ENCODE data around the gene BANF1. TPM values are rescaled to one million over a fixed set of nuclear protein-coding genes. Genes with fewer than 3 reads are reported as not detected.
A peak's percentile ranks its signal among the peaks of the same experiment; 100 is the strongest.
"Not testable (repeated sequence)": the region's sequence is repeated elsewhere in the genome, so short reads cannot be mapped to it uniquely, and the experiment has no call there.

The BANF1 gene
- total RNA-seq, 1 experiment from 2014 or later: 386 TPM

DNA sequence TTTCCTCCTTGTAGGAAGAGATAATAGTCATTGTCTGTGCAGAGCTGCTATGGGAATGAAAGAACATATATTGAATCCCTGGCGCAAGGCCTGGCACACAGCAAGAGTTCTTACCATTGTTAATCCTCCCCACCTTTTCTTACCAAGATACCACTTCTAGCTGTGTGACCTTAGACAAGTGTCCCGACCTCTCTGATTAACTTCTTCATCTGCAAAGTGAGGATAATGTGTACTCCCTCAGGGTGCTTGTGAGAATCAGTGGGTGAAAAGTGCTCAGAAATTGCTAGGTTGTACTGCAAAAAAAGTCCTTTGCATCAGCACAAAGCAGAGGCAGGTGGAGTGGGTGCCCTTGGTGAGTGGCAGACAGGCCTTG is 5.8 kb downstream of the BANF1 start:
- H3K79me2 ChIP-seq (ENCODE audit: low read depth): peaks cover 19% of the 10 kb centered on the region
- H2AFZ ChIP-seq: no peak overlapping the region
- no peaks in the 10 kb centered on the region for H3K9me3 ChIP-seq (ENCODE audit: insufficient read depth, low read depth)
- ChIA-PET POLR2A (ENCODE audit: unreplicated experiment) (no interaction called here), CTCF (interaction anchor here (1.1 kb wide), 1 partner anchor 14 kb away, joined by 3 read pairs; no protein-coding TSS in a partner anchor)
- 0 out of 2 replicates have a peak overlapping the region, but pooled peaks have one; percentile 18 for H3K4me2 ChIP-seq
- no peak overlapping the region for H3K27ac ChIP-seq
- no peaks in the 10 kb centered on the region for H3K9me2 ChIP-seq (ENCODE audit: insufficient read depth)
- TF ChIP-seq EZH2 (IDR thresholded peaks at IDR 0.05; ENCODE audit: low read depth): no peak
- TF ChIP-seq, protein P1, sequence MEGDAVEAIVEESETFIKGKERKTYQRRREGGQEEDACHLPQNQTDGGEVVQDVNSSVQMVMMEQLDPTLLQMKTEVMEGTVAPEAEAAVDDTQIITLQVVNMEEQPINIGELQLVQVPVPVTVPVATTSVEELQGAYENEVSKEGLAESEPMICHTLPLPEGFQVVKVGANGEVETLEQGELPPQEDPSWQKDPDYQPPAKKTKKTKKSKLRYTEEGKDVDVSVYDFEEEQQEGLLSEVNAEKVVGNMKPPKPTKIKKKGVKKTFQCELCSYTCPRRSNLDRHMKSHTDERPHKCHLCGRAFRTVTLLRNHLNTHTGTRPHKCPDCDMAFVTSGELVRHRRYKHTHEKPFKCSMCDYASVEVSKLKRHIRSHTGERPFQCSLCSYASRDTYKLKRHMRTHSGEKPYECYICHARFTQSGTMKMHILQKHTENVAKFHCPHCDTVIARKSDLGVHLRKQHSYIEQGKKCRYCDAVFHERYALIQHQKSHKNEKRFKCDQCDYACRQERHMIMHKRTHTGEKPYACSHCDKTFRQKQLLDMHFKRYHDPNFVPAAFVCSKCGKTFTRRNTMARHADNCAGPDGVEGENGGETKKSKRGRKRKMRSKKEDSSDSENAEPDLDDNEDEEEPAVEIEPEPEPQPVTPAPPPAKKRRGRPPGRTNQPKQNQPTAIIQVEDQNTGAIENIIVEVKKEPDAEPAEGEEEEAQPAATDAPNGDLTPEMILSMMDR (conservative IDR thresholded peaks at IDR 0.05): no peak
- peaks cover 38% of the 10 kb centered on the region for H3K4me1 ChIP-seq (replicated peaks; ENCODE audit: insufficient read depth)
- H4K20me1 ChIP-seq (ENCODE audit: insufficient read depth): no peaks in the 10 kb centered on the region
- intact Hi-C loops (cut with micrococcal nuclease; ENCODE audit: unreplicated experiment): no loop called here
- H3K4me3 ChIP-seq: no peak overlapping the region
- no peak for DNase-seq
- no peaks in the 10 kb centered on the region for H3K27me3 ChIP-seq (ENCODE audit: insufficient read depth, low read depth)
- no TSS peak for BruUV-seq (replicated peaks)
- peaks cover 12% of the 10 kb centered on the region; the same call in 1 of the 2 replicates for H3K36me3 ChIP-seq (ENCODE audit: low read depth)
- H3F3A ChIP-seq (ENCODE audit: insufficient read depth, low read depth): peaks cover 68% of the 10 kb centered on the region

DNA sequence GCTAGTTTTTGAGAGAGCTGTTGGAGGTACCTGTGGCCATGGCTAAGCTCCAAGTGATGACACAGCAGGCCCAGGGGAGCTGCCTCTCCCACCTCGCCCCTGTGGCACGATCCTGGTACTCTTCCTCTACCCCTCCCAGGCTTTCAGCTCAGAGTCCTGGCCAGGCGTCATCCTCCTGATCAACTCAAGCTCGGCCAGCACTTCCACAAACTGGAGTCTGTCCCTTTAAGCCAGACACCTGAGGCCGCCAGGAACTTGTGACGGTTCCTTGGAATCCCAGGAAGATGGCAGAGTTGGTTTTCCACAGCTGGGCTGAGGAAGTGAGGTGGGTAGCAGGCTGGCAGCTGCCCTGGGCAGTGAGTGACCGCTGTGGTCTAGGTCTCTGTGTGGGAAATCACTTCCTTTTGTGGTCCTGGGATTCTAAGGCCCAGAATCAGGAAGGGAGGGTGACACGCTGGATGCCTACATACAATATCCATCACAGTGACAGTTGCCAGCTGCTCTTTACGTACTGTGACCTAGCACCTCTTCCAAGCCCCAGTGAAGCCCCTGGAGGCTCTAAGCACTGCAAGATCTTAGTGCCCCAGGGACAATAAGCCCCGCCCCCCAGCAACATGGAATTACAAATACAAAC is 6.3 kb downstream of the BANF1 start:
- no peak for TF ChIP-seq EZH2 (IDR thresholded peaks at IDR 0.05; ENCODE audit: low read depth)
- TF ChIP-seq, protein P1 (conservative IDR thresholded peaks at IDR 0.05): no peak
- Histone ChIP-seq H2AFZ (no peak overlapping the region), H3F3A (ENCODE audit: insufficient read depth, low read depth) (peaks cover 71% of the 10 kb centered on the region), H3K36me3 (ENCODE audit: low read depth) (peaks cover 12% of the 10 kb centered on the region; the same call in 1 of the 2 replicates), H3K4me3 (no peak overlapping the region), H4K20me1 (ENCODE audit: insufficient read depth) (no peaks in the 10 kb centered on the region), H3K27ac (no peak overlapping the region), H3K4me1 (replicated peaks; ENCODE audit: insufficient read depth) (peaks cover 38% of the 10 kb centered on the region), H3K27me3 (ENCODE audit: insufficient read depth, low read depth) (no peaks in the 10 kb centered on the region), H3K79me2 (ENCODE audit: low read depth) (peaks cover 14% of the 10 kb centered on the region), H3K4me2 (0 out of 2 replicates have a peak overlapping the region, but pooled peaks have one; percentile 18), H3K9me2 (ENCODE audit: insufficient read depth) (no peaks in the 10 kb centered on the region), H3K9me3 (ENCODE audit: insufficient read depth, low read depth) (no peaks in the 10 kb centered on the region)
- BruUV-seq (replicated peaks): no TSS peak
- intact Hi-C loops (cut with micrococcal nuclease; ENCODE audit: unreplicated experiment): no loop called here
- peak in 1 of 2 experiments; percentile 57 for DNase-seq
- CTCF ChIA-PET: interaction anchor here (0.7 to 1.1 kb wide), 2 partner anchors 14 to 167 kb away, joined by 3 read pairs; no protein-coding TSS in a partner anchor
- POLR2A ChIA-PET (ENCODE audit: unreplicated experiment): interaction anchor here (0.6 kb wide), 1 partner anchor 338 kb away, joined by 4 read pairs; no protein-coding TSS in a partner anchor

DNA sequence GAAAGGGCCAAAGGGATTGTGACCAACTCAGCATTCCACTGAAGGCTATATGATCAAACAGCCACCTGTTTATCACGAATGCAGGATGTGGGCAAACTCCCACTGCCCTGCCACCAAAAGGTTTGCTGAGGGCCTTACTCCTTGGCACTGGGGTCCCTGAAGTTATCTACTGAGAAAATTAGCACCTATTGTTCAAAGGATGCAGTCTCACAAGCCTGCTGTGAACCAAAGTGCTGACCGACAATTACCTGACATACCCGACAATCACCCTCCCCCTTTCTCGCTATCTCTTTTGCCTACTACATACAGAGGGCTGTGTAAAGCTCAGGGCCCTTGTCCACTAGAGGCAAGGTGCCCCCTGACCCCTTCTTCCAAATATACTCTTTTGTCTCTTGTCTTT is 7.7 kb downstream of the BANF1 start:
- H3K4me2 ChIP-seq; H2AFZ ChIP-seq; H3K36me3 ChIP-seq (ENCODE audit: low read depth); H3K27ac ChIP-seq; H3K79me2 ChIP-seq (ENCODE audit: low read depth); H4K20me1 ChIP-seq (ENCODE audit: insufficient read depth); H3K9me2 ChIP-seq (ENCODE audit: insufficient read depth); CTCF ChIA-PET; BruUV-seq (replicated peaks); DNase-seq; POLR2A ChIA-PET (ENCODE audit: unreplicated experiment); H3K27me3 ChIP-seq (ENCODE audit: insufficient read depth, low read depth); H3K4me3 ChIP-seq; H3K9me3 ChIP-seq (ENCODE audit: insufficient read depth, low read depth): not testable (repeated sequence)
- peaks cover 51% of the 10 kb centered on the region for H3K4me1 ChIP-seq (replicated peaks; ENCODE audit: insufficient read depth)
- peaks cover 66% of the 10 kb centered on the region for H3F3A ChIP-seq (ENCODE audit: insufficient read depth, low read depth)
- intact Hi-C loops (cut with micrococcal nuclease; ENCODE audit: unreplicated experiment): loop anchor here (5.0 kb wide), 4 partner anchors 257 to 453 kb away; partner anchors contain the start of genes FAM89B, LTBP3, RAB1B and ZNRD2
